GM12892 (cell line): ENCODE results near the gene PDGFC.

Experiments
- POLR2A ChIP-seq: IDR thresholded peaks from 2 replicates; pipeline ENCODE4 v1.6.1; 2011; ENCODE audit warnings: low read depth, low read length, control low read depth
- POLR2AphosphoS5 ChIP-seq: IDR thresholded peaks from 2 replicates; pipeline ENCODE4 v1.6.1; 2011; ENCODE audit warnings: low read depth, low read length, control low read depth

GRCh38 chr4:156767911-156768415 lies 203.6 kb downstream of the PDGFC start:
- TF ChIP-seq POLR2A (no peak), POLR2AphosphoS5 (no peak)
